Measurements from ENCODE around the gene DAPK1. TPM values are rescaled to one million over a fixed set of nuclear protein-coding genes. Genes with fewer than 3 reads are reported as not detected.

DAPK1 gene
- total RNA-seq, 1 donor from 2014 or later = 179 TPM

- DNase-seq (ENCODE audit: low spot score) = peak; percentile 86
These were observed 95.1 kb downstream of the DAPK1 start for GRCh38 chr9:87592554-87593358.

- DNase-seq (ENCODE audit: low spot score) = no peak
These were observed 95.8 kb downstream of the DAPK1 start for GRCh38 chr9:87593359-87593980.

- DNase-seq (ENCODE audit: low spot score) = no peak
These were observed 96.5 kb downstream of the DAPK1 start for GRCh38 chr9:87594194-87594593.

- DNase-seq (ENCODE audit: low spot score) = no peak
These were observed 97.0 kb downstream of the DAPK1 start for GRCh38 chr9:87594662-87595061.

- DNase-seq (ENCODE audit: low spot score) = no peak
These were observed 97.9 kb downstream of the DAPK1 start for GRCh38 chr9:87595610-87596009.

GRCh38 chr9:87596862-87597261 is 99.2 kb downstream of the DAPK1 start:
- peak; percentile 63 for DNase-seq (ENCODE audit: low spot score)

GRCh38 chr9:87597710-87598443 is 100.2 kb downstream of the DAPK1 start:
- DNase-seq (ENCODE audit: low spot score) = no peak

- no peak for DNase-seq (ENCODE audit: low spot score)
These were observed 102.4 kb downstream of the DAPK1 start for GRCh38 chr9:87599901-87600610.

- peak; percentile 59 for DNase-seq (ENCODE audit: low spot score)
These were observed 103.5 kb downstream of the DAPK1 start for GRCh38 chr9:87601176-87601575.

- no peak for DNase-seq (ENCODE audit: low spot score)
These were observed 103.9 kb downstream of the DAPK1 start for GRCh38 chr9:87601595-87601994.

GRCh38 chr9:87602933-87603643 is 105.4 kb downstream of the DAPK1 start:
- DNase-seq (ENCODE audit: low spot score) = no peak

GRCh38 chr9:87603854-87604490 is 106.3 kb downstream of the DAPK1 start:
- DNase-seq (ENCODE audit: low spot score) = no peak

GRCh38 chr9:87604886-87605588 is 107.4 kb downstream of the DAPK1 start:
- no peak for DNase-seq (ENCODE audit: low spot score)

GRCh38 chr9:87605676-87606075 is 108.0 kb downstream of the DAPK1 start:
- no peak for DNase-seq (ENCODE audit: low spot score)

- no peak for DNase-seq (ENCODE audit: low spot score)
These were observed 109.3 kb downstream of the DAPK1 start for GRCh38 chr9:87606841-87607521.

GRCh38 chr9:87607859-87608258 is 110.2 kb downstream of the DAPK1 start:
- DNase-seq (ENCODE audit: low spot score) = no peak

GRCh38 chr9:87609002-87609401 is 111.3 kb downstream of the DAPK1 start:
- no peak for DNase-seq (ENCODE audit: low spot score)

GRCh38 chr9:87609486-87609885 is 111.8 kb downstream of the DAPK1 start:
- DNase-seq (ENCODE audit: low spot score) = no peak
